ENCODE data around the gene SAMD4A.

SAMD4A gene

GRCh38 chr14:54632452-54632851 lies 65.5 kb downstream of the SAMD4A start:
- no peak for DNase-seq

- DNase-seq, result no peak
Measured at GRCh38 chr14:54633076-54633475, 66.1 kb downstream of the SAMD4A start.

GRCh38 chr14:54637270-54638134 lies 70.6 kb downstream of the SAMD4A start:
- no peak for DNase-seq

- no peak for DNase-seq
Measured at GRCh38 chr14:54638135-54638446, 71.2 kb downstream of the SAMD4A start.

GRCh38 chr14:54639611-54640010 lies 72.7 kb downstream of the SAMD4A start:
- no peak for DNase-seq

- no peak for DNase-seq
Measured at GRCh38 chr14:54640506-54640905, 73.6 kb downstream of the SAMD4A start.

GRCh38 chr14:54642121-54642520 lies 75.2 kb downstream of the SAMD4A start:
- no peak for DNase-seq

GRCh38 chr14:54642801-54643695 lies 76.1 kb downstream of the SAMD4A start:
- no peak for DNase-seq

- DNase-seq, result no peak
Measured at GRCh38 chr14:54643696-54644176, 76.8 kb downstream of the SAMD4A start.

- no peak for DNase-seq
Measured at GRCh38 chr14:54645639-54646038, 78.7 kb downstream of the SAMD4A start.

- DNase-seq, result no peak
Measured at GRCh38 chr14:54646626-54647025, 79.7 kb downstream of the SAMD4A start.

GRCh38 chr14:54647378-54647777 lies 80.5 kb downstream of the SAMD4A start:
- peak; percentile 16 for DNase-seq

- no peak for DNase-seq
Measured at GRCh38 chr14:54649056-54649455, 82.1 kb downstream of the SAMD4A start.

GRCh38 chr14:54650331-54650958 lies 83.5 kb downstream of the SAMD4A start:
- no peak for DNase-seq

GRCh38 chr14:54650959-54651351 lies 84.0 kb downstream of the SAMD4A start:
- DNase-seq, result no peak

GRCh38 chr14:54651649-54652048 lies 84.7 kb downstream of the SAMD4A start:
- no peak for DNase-seq

GRCh38 chr14:54652188-54652587 lies 85.3 kb downstream of the SAMD4A start:
- DNase-seq, result no peak

- no peak for DNase-seq
Measured at GRCh38 chr14:54652605-54653052, 85.7 kb downstream of the SAMD4A start.

GRCh38 chr14:54653712-54654469 lies 87.0 kb downstream of the SAMD4A start:
- no peak for DNase-seq

GRCh38 chr14:54654605-54655004 lies 87.7 kb downstream of the SAMD4A start:
- DNase-seq, result no peak

- no peak for DNase-seq
Measured at GRCh38 chr14:54658836-54659235, 91.9 kb downstream of the SAMD4A start.

GRCh38 chr14:54659365-54659764 lies 92.4 kb downstream of the SAMD4A start:
- DNase-seq, result no peak
